Gastroesophageal sphincter (tissue), 3 donors: ENCODE results near the gene PHPT1.

Experiments used
- CTCF ChIP-seq, 4 experiments: fragments of 200-600 bp in 2 of 4; fragments of 450-650 bp in 2 of 4; sonication (generic) in 1 of 4; IDR thresholded peaks; one replicate each; pipeline ENCODE4 v1.5.1; 2017 to 2019; ENCODE audit warnings: antibody characterized with exemption in 4 of 4, mild to moderate bottlenecking in 2 of 4, moderate library complexity in 2 of 4
- POLR2A ChIP-seq, 2 donors: fragments of 450-650 bp; IDR thresholded peaks; one replicate each; pipeline ENCODE4 v1.6.1; 2017; ENCODE audit warnings: antibody characterized with exemption in 2 of 2, mild to moderate bottlenecking in 2 of 2, moderate library complexity in 1 of 2
- POLR2AphosphoS5 ChIP-seq: sonication (generic); formaldehyde crosslinking; IDR thresholded peaks from one replicate; pipeline ENCODE4 v1.6.1; 2017; ENCODE audit warnings: antibody characterized with exemption

- TF ChIP-seq CTCF (IDR thresholded peaks at IDR 0.05) (no peak), POLR2A (IDR thresholded peaks at IDR 0.05) (no peak), POLR2AphosphoS5 (no peak)
Measured at GRCh38 chr9:136806631-136807201, 42.5 kb upstream of the PHPT1 start.
